BE2C (cell line): Measurements from ENCODE around the gene DIS3L2.
"Not testable (repeated sequence)": the region's sequence is repeated elsewhere in the genome, so short reads cannot be mapped to it uniquely, and the experiment has no call there.

Source experiments
- DNase-seq: peaks from one replicate; pipeline ENCODE4 v3.0.0-alpha.2; 2020
- H3K27me3 ChIP-seq: fragments of 250-450 bp; sonication (Bioruptor Pico); 2 replicates; pipeline ENCODE4 v1.5.1; 2020; ENCODE audit warnings: mild to moderate bottlenecking
- H3K36me3 ChIP-seq: fragments of 250-450 bp; sonication (Bioruptor Pico); 2 replicates; pipeline ENCODE4 v1.5.1; 2020; ENCODE audit warnings: mild to moderate bottlenecking
- H3K4me1 ChIP-seq: fragments of 250-450 bp; sonication (Bioruptor Pico); 2 replicates; pipeline ENCODE4 v1.5.1; 2020
- H3K4me3 ChIP-seq: 2 replicates; pipeline ENCODE4 v1.5.1; 2011; ENCODE audit warnings: low read depth, low read length
- H3K9me3 ChIP-seq: fragments of 250-450 bp; sonication (Bioruptor Pico); 2 replicates; pipeline ENCODE4 v1.5.1; 2020
- CTCF ChIP-seq: IDR thresholded peaks from 2 replicates; pipeline ENCODE4 v1.5.1; 2012; ENCODE audit warnings: mild to moderate bottlenecking, low read depth, low read length

Gene DIS3L2

GRCh38 chr2:232329716-232330067, 368.2 kb downstream of the DIS3L2 start:
- H3K36me3 ChIP-seq, result no peaks in the 10 kb centered on the region
- no peaks in the 10 kb centered on the region for H3K9me3 ChIP-seq
- no peak overlapping the region for H3K4me3 ChIP-seq
- no peak for TF ChIP-seq CTCF
- peaks cover 5% of the 10 kb centered on the region; the same call in 1 of the 2 replicates for H3K4me1 ChIP-seq
- H3K27me3 ChIP-seq, result no peaks in the 10 kb centered on the region
- DNase-seq, result no peak

GRCh38 chr2:232330068-232330999, 368.8 kb downstream of the DIS3L2 start:
- Histone ChIP-seq H3K9me3 (no peaks in the 10 kb centered on the region), H3K4me3 (no peak overlapping the region), H3K4me1 (peaks cover 5% of the 10 kb centered on the region; the same call in 1 of the 2 replicates), H3K36me3 (no peaks in the 10 kb centered on the region), H3K27me3 (no peaks in the 10 kb centered on the region)
- TF ChIP-seq CTCF, result no peak
- DNase-seq, result no peak

- not testable (repeated sequence) for H3K9me3 ChIP-seq, DNase-seq, H3K27me3 ChIP-seq, H3K36me3 ChIP-seq, H3K4me1 ChIP-seq, H3K4me3 ChIP-seq
Observed at GRCh38 chr2:232331061-232331460, 369.5 kb downstream of the DIS3L2 start.

DNA sequence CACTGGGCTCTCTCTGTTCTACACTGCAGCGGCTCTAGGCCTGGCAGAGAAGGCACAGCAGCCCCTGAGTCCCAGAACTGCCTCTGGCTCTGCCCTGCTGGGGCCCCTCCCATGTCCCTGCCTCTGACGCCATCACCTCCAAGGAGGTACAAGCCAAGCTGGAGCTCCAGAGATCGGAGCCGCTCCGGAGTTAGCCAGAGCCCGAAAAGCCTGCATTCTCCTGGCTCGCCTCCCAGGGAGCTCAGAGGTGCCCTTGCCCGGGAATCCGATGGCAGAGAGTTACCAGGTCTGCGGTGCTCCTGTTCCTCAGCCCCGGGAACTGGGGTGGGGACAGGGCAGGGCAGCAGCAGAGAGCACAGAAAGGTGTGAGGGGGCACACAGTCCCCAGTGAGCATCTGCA, 370.1 kb downstream of the DIS3L2 start:
- H3K4me1 ChIP-seq, H3K4me3 ChIP-seq, H3K9me3 ChIP-seq, H3K36me3 ChIP-seq, H3K27me3 ChIP-seq, DNase-seq: not testable (repeated sequence)

DNA sequence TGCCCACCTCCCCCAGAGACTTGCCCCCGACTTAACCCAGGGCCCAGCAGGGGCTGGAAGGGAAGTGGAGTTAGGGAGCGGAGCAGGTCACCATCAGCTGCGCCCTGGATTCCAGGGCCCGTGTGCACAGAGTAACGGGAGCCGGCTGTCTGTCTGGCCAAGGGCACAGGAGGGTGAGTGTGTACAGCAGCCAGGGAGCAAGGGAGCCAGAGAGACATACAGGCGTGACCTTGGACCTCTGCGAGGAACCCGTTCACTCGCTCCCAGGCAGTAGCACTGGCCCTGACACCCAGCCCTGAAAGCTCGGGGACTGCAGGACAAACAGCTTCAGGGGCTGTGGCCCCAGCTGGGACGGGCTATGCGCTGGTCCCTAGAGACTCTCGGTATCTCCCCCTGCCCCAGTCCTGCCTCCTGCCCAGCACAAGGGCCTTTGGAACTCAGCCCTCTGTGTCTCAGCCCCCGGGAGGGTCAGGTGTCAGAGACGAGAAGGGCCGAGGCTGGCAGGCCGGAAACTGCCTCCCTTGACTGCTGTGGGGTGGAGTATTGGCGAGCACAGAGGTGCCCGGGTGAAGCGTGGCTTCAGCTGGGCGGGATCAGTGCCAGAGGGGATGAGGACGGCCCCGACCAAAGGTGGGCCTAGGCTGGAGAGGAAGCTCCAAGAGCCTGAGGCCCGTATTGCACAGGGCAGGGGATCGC, 370.9 kb downstream of the DIS3L2 start:
- not testable (repeated sequence) for H3K9me3 ChIP-seq, H3K36me3 ChIP-seq, H3K4me1 ChIP-seq, H3K4me3 ChIP-seq, H3K27me3 ChIP-seq, DNase-seq

- no peaks in the 10 kb centered on the region; the same call in 1 of the 2 replicates for H3K36me3 ChIP-seq
- no peaks in the 10 kb centered on the region for H3K4me1 ChIP-seq
- no peak for DNase-seq
- no peaks in the 10 kb centered on the region for H3K9me3 ChIP-seq
- H3K27me3 ChIP-seq, result no peaks in the 10 kb centered on the region
- no peak for TF ChIP-seq CTCF
- no peak overlapping the region for H3K4me3 ChIP-seq
Observed at GRCh38 chr2:232332940-232333259, 371.4 kb downstream of the DIS3L2 start.

DNA sequence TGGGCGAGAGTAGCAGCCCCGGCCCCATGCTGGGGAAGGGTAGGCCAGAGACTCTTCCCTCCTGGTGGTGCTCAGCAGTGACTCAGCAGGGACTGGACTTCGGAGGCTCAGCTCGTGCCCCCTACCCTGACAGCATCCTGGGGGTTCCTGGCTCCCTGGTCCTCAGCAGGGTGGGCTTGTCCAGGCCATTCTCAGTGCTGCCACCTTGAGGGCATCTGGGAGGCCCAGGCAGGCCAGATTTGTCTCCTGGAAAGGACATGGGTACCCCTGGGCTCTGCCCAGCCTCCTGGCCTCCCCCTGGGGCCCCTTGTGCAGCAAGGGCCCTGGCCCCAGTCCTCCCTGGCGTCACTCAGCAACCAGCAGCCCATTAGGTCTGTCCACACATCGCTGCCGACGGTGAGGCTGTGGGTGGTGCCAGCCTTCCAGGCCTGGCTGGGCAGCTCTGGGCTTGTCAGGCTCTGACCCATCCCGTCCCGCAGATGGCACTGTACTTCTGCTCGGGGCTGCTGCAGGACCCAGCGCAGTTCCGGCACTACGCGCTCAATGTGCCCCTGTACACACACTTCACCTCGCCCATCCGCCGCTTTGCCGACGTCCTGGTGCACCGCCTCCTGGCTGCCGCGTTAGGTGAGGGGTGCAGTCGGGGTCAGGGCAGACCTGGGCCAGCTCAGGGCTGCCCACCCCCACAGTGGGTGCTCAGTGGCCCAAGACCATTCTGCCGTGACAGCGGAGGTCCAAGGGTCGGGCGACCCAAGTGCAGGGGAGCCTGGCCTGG, 372.0 kb downstream of the DIS3L2 start:
- peak; percentile 69 for TF ChIP-seq CTCF
- H3K4me1 ChIP-seq, result no peaks in the 10 kb centered on the region
- H3K4me3 ChIP-seq, result no peak overlapping the region
- DNase-seq, result peak; percentile 62
- no peaks in the 10 kb centered on the region for H3K9me3 ChIP-seq
- no peaks in the 10 kb centered on the region for H3K27me3 ChIP-seq
- no peaks in the 10 kb centered on the region; the same call in 1 of the 2 replicates for H3K36me3 ChIP-seq

- H3K27me3 ChIP-seq, DNase-seq, H3K4me1 ChIP-seq, H3K9me3 ChIP-seq, H3K36me3 ChIP-seq, H3K4me3 ChIP-seq: not testable (repeated sequence)
Observed at GRCh38 chr2:232334136-232334884, 372.8 kb downstream of the DIS3L2 start.

- H3K4me1 ChIP-seq, H3K36me3 ChIP-seq, H3K9me3 ChIP-seq, H3K27me3 ChIP-seq, H3K4me3 ChIP-seq, DNase-seq: not testable (repeated sequence)
Observed at GRCh38 chr2:232334885-232335205, 373.3 kb downstream of the DIS3L2 start.

- not testable (repeated sequence) for H3K9me3 ChIP-seq, H3K4me3 ChIP-seq, H3K4me1 ChIP-seq, H3K36me3 ChIP-seq, DNase-seq, H3K27me3 ChIP-seq
Observed at GRCh38 chr2:232335206-232335858, 373.8 kb downstream of the DIS3L2 start.
